UCSD-AML1 (cell line): ENCODE data around the gene KDELR1.
A peak's percentile ranks its signal among the peaks of the same experiment; 100 is the strongest.

Source experiments
- DNase-seq: peaks from one replicate; lab custom pipeline; 2025; ENCODE audit not compliant: unreplicated experiment; lab: John Stamatoyannopoulos, UW

Gene KDELR1

DNA sequence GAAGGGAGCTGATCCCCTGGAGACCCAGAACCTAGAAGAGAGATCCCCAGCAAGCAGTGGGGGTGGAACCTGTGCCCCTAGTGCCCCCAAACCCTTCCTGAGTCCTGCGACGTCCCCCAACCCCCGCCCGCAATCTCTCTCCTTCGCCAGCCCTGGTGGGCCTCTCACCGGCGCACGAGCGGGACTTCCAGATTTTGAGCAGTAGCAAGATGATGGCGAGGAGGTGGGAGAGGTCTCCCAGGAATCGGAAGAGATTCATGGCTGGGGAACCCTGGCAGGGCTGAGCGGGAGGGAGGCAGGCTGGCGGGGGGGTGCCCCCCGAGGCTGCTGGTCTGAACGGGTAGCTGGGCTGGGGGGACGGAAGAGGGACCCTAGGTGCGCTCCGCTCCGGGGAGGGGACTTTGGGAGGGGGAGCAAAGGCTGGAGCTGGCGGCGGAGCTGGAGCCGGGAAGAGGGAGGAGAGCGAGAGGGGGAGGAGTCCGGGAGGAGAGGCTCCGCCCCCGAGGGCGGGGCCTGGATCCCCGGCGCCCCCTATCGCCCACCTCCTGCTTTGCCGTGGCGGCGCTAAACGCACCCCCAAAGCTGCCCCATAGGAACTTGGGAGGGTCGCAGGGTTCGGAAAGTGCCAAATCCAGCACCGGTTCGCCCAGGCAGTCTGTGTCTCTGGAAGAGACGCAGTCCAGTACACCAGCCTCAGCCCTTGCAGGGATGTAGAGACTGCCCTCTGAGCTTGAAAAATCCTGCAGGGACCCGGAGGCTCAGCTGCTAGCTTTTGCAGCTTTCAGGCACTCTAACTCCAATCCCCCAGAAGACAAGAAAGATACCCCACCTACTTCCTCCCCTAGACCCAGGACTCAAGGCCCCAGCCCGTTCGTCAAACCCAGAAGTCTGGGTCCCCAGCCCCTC, at the start of gene KDELR1:
TSS of gene KDELR1 (minus strand) at position 452 of the 906 bp plus-strand sequence. CDS start at position 259, 193 bp downstream.
- peak; percentile 82 for DNase-seq

DNA sequence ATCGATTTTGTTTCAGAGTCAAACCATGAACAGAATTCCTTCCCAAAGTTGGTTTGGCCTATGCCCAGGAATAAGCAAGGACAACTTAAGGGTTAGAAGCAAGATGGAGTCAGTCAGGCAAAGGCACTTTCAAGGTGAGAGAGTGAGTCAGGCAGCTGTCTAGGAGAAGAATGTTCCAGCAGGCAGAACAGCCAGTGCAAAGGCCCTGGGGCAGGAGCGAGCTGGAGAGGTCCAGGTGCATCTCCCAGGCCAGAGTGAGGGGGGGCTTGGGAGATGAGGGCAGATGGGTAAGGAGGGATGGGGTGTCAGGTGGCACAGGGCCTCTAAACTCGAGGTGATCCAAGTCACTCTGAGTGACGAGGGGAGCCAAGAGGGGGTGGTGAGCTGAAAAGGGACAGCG, 45.2 kb upstream of the KDELR1 start:
- DNase-seq: no peak

DNA sequence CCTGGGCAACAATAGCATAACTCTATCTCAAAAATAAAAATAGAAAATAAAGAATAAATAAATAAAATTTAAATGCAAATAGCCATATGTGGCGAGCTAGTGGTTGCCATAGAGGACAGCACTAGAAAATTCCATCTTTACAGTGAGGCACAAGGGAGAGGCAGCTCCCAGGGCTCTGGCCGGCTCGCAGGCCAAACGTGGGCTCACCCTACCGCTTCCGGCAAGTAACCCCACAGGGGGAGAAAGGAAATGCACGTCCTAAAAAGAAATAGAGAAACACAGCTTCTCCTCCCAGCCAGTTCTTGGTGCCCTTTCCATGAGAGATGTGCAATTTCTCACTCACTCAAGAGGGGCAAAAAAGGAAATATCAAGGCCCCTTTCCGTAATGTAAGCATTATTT, 42.0 kb upstream of the KDELR1 start:
- DNase-seq: peak; percentile 32

DNA sequence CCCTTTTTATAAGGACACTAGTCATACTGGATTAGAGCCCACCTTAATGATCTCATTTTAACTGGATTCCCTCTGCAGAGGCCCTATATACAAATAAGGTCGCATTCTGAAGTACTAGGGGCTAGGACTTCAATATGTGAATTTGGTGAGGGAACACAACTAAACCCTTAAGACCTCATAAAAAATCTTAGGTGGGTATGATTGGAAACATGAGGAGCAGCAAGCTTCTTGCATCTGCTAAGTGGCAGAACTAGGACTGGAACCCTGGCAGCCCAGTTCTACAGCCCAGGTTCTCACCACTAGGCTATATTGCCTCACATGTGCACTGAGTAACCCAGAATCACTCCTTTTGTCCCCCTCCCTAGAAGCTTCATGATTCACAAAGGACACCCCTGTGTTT, 37.3 kb upstream of the KDELR1 start:
- DNase-seq: no peak

DNA sequence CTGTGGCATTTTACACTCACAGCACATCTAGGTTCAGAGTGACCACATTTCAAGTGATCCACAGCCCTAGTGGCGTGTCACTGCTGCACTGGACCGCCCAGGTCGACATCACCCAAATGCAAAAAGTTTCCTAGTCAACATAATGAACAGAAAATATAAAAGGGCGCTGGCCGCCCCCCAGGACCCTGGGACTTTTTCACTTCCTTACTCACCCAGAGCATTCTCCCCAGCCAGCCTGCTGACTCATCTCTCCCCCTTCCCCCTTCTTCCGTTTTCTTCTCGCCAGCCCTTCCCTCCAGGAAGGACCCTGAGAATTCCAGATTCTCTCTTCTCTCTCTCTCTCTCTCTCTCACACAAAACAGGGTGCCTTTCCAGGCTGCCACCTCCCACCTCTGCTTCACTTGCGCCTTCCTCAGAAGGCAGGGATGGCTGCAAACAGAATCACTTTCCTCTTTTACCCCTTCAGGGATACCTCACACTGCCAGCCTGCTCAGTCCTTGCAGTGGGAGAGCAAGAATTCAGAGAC, 33.4 kb upstream of the KDELR1 start:
- peak; percentile 62 for DNase-seq

DNA sequence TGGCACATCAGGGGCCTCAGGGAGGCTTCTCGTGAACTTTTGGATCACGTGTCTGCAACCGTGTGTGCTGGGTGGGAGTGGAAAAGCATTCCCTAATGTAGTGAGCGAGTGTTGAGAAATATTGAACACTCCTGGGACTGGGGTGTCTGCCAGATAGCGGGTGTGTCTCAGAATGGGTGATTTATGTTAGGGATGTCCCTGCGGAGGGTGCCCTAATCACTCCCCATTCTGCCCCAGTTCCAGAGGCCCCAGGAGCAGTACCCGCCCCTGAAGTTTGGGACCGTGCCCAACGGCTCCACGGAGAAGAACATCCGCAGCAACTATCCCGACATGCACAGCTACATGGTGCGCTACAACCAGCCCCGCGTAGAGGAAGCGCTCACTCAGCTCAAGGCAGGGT, 30.2 kb upstream of the KDELR1 start:
- no peak for DNase-seq

DNA sequence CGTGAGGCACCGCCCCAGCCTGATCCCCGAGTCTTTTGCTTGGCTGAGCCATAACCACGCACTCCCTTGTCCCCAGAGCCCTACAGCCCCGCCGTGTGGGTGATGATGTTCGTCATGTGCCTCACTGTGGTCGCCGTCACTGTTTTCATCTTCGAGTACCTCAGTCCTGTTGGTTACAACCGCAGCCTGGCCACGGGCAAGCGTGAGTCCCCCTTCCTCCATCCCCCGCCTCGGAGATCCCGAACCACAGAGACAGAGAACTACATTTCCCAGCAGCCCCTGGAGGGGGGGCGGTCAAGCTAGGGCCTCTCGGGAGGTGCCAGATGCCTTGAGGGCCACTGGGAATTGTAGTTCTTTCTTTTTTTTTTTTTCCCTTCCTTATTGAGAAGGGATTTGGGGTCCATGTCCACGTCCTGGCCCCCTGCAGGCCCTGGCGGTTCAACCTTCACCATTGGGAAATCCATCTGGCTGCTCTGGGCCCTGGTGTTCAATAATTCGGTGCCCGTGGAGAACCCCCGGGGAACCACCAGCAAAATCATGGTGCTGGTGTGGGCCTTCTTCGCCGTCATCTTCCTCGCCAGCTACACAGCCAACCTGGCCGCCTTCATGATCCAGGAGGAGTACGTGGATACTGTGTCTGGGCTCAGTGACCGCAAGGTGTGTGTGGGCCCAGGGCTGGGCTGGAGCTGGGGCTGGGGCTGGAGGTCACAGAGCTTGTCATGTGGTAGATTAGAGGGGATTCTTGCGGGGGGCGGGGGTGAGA, 28.0 kb upstream of the KDELR1 start:
- peak; percentile 59 for DNase-seq

DNA sequence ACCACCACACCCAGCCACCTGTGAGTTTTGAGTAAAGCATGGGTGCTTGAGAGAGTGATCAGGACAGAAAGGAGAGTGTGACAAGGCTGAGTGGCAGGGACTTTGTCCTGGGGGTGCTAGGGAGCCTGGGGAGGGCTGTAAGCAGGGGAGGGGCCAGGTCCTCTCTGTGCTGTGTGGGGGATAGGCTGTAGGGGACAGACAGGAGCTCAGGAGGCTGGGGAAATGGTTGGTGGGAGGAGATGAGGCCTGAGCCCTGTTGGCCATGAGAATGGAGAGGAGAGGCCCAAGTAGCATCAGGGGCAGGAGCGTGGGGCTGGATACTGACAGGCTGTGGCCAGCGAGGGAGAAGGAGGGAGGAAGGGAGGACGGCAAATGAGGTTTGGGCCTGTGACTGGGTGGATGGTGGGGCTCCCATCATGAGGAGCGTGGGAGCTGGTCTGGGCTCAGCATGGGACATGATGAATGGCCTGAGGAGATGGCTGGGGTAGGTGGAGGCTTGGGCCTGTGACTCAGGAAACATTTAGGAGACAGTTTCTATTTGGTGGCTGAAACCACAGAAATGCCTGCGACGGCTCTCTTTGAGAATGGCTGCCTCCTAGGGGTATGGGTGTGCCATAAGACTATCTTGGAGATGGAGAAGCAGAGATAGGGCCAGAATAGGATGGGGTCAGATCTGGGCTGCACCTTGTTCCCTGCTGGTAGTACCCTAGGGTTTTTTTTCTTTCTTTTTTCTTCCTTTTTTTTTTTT, 27.1 kb upstream of the KDELR1 start:
- peak; percentile 44 for DNase-seq

DNA sequence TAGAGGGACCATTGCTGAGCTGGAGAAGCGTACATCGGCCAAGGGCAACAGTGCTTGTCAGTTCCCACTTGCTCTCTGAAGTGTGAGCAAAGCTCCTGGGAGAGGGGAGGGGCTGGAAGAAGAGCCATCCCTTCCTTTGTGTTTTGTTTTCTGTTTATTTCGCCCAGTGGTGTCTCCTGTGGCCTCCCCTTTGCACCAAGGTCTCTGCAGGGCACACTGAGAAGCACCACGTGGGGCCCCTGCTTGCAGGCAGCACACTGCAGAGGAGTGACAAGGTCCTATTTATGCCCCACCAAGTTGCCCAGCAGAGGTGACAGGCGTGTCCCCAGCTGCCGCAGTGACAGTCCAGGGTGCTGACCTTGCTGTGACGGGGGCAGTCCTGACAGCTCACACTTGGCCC, 26.1 kb upstream of the KDELR1 start:
- no peak for DNase-seq

DNA sequence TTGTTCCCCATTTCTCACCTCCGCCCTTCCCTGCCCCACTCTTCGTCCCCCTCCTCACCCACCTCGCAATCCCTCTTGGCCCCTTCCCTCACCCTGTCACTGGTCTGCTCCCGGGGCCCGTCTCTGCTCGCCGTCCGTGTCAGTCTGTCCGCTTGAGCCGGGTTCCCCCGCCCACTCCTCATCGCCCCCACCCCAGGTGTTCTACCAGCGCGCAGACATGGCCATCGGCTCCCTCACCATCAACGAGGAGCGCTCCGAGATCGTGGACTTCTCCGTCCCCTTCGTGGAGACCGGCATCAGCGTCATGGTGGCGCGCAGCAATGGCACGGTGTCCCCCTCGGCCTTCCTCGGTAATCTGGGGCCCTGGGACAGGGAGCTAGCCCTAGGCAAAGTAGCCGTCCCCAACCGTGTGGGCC, 24.5 kb upstream of the KDELR1 start:
- DNase-seq: no peak

DNA sequence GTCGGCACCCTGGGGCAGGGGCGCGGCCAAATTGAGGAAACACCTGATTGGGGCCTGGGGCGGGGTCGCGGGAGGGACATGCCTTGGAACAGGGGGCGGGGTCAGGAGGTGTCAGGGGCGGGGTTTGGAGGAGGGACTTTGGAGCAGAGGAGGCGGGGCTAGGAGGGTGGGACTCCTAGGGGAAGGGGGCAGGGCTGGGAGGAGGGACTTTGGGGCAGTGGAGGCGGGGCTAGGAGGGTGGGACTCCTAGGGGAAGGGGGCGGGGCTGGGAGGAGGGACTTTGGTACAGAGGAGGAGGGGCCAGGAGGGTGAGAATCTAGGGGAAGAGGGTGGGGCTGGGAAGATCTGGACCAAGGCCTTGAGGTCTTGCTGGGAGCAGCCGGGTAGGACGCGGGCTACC, 24.0 kb upstream of the KDELR1 start:
- DNase-seq: peak; percentile 75

DNA sequence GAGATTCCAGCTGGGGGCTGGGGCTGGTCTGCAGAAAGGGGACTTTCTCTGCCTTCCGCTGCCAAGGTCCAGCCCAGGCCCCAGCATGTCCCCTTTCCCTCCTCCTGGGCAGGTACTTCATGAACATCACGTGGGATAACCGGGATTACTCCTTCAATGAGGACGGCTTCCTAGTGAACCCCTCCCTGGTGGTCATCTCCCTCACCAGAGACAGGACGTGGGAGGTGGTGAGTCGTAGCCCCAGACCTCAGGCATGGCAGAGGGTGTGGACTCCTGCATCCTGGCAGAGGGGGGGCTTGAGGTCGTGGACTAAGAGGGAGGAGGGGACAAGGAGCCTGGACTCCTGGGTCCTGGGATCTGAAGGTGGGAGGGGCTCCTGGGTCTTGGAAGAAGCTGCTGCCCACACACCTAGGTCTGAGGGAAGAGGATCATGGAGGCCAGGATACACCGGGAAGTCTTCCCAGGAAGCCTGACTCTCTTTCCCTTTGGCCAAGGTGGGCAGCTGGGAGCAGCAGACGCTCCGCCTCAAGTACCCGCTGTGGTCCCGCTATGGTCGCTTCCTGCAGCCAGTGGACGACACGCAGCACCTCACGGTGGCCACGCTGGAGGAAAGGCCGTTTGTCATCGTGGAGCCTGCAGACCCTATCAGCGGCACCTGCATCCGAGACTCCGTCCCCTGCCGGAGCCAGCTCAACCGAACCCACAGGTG, 22.7 kb upstream of the KDELR1 start:
- DNase-seq: no peak

DNA sequence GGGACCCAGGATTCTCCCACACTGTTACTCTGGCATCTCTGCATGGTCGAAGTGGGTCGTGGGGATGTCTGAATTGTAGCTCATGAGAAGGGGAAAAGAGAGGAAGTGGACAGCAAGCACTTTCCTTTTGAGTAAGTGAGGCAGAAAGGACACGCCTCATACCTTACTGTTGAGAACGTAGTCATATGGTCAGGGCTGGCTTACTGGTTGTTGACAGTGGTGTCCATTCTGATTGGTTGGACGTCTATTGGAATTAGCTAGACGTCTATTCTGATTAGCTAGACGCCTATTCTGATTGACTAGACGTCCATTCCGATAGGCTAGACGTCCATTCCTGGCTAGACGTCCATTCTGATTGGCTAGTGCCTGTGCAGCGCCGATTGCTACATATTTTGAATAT, 14.5 kb upstream of the KDELR1 start:
- DNase-seq: no peak

DNA sequence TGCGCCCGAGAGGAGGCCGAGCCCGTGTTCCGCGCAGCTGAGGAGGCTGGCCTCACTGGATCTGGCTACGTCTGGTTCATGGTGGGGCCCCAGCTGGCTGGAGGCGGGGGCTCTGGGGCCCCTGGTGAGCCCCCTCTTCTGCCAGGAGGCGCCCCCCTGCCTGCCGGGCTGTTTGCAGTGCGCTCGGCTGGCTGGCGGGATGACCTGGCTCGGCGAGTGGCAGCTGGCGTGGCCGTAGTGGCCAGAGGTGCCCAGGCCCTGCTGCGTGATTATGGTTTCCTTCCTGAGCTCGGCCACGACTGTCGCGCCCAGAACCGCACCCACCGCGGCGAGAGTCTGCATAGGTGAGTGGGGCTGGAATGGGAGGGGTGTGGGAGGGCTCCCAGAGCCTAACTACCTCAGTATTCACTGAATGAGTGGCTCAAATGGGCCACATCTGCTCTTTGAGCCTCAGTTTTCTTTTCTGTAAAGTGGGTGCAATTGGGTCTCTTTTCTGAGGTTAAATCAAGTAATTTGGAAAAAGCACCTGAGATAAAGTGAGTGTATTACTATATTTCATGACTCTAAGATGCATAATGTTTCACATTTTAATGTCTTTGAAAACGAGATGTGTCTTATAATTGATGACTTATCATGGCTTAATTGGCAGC, 13.8 kb upstream of the KDELR1 start:
- no peak for DNase-seq

DNA sequence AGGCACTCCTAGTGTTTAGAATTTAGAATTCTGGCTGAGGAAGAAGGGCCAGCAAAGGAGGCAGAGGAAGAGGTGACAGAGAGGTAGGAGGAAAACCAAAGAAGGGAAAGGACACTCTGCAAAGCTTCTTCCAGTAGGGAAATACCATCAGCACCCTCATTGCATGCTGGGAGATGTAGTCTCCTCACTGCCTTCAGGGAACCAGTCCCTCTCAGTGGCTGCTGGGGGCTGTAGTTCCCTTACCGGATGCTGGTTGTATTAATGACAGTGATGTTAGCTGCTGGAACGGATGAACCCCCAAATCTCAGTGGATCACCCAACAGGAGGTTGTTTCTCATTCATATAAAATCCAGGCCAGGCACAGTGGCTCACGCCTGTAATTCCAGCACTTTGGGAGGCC, 12.3 kb upstream of the KDELR1 start:
- peak; percentile 40 for DNase-seq

DNA sequence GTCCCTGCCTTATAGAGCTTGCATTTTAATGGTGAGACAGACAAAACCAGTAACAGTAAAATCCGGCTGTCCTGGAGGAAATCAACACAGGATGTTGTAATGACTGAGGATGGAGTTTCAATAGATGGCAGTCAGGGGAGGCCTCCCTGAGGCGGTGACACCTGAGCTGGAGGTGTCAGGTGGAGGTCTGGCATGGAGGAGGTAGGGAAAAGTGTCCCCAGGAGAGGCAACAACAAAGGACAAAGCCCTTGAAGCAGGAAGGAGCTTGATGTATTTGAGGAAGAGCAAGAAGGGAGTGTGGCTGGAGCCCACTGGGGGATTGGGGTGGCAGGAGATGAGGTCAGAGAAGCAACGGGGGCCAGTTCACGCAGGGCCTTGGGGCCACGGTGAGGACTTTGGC, 9.9 kb upstream of the KDELR1 start:
- DNase-seq: no peak

DNA sequence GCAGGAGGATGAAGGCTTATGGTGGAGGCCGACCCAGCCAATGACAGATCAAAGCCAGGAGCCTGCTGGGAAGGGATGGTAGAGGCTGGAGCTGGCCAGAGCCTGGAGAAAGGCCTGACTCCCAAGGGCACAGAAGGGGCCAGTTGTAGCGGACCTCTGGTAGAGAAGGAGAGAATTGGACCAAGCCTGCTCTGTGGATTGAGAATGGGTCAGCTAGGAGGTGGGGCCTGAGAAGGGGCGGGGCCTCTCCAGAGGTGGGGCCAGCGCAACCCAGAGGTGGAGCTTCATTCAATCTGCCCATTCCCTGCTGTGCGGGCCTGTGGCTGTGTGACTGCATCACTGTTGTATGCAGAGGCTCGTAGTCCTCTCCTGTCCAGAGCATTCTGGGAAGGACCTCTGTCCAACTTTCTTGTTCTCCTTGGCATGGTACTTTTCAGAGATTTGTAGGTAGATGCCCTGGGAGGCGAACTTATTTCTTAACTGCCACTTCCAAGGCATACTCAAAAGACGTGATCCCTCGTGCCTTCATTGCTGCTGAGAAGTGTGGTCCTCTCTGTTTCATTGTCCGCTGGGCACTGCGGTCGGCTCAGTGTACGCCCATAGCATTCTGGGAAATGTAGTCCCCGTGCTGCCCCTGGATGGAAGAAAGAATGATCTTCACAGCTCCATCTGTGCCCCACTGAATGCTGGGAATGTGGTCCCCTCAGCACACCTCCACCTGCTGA, 8.8 kb upstream of the KDELR1 start:
- peak; percentile 46 for DNase-seq

DNA sequence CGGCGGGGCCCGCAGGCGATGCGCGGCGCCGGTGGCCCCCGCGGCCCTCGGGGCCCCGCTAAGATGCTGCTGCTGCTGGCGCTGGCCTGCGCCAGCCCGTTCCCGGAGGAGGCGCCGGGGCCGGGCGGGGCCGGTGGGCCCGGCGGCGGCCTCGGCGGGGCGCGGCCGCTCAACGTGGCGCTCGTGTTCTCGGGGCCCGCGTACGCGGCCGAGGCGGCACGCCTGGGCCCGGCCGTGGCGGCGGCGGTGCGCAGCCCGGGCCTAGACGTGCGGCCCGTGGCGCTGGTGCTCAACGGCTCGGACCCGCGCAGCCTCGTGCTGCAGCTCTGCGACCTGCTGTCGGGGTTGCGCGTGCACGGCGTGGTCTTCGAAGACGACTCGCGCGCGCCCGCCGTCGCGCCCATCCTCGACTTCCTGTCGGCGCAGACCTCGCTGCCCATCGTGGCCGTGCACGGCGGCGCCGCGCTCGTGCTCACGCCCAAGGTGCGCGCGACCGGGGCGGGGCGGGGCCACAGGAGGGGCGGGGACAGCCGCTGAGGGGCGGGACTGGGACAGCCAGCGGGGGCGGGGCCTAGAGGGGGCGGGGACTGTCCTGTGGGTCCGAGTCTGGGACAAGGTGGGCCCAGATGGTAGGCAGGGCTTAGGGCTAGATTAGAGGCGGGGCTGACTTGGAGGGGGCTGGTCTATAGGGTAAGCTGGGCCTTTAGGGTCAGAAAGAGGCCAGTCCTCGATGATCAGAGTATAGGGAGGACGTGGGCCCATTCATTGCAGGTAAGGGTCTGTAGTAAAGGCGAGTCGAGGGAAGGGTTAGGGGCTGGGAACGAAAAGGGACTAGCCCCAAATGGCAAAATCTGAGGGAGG, 7.3 kb upstream of the KDELR1 start:
- peak; percentile 94 for DNase-seq

DNA sequence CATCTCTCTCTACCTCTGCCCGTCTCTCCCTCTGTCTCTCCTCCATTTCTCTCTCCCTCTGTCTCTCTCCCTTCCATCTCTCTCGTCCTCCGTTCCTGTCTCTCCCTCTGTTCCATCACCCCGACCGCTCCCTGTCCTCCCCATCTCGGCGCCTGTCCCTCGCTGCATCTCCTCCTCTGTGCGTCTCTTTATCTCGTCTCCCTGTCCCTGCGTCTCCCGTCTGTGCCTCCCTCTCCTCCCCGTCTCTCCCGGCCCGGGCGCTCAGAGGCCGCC, 6.7 kb upstream of the KDELR1 start:
- no peak for DNase-seq
